Activated T-cell treated with anti-CD3 and anti-CD28 coated beads for 4 hours (primary cell): Measurements from ENCODE around the gene EEF2KMT.

Source experiments
- DNase-seq: peaks from one replicate; pipeline ENCODE4 v3.0.0-alpha.2; 2020

Gene EEF2KMT

DNA sequence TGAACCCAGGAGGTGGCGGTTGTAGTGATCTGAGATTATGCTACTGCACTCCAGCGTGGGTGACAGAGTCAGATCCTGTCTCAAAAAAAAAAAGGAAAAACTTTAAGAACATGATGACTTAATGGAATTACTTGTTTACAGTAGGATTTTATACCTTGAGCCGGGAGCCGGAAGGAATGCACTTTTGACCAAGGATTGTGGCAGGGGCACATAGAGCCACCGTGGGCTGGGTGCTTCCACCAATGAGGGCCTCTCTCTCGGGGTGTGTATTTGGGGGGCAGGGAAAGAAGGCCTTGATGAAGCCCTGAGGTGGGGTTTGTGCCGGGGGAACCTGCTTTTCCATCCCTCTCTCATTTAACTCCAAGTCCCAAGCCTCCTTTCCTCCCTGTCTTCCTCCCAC is 57.1 kb downstream of the EEF2KMT start:
- DNase-seq: no peak

DNA sequence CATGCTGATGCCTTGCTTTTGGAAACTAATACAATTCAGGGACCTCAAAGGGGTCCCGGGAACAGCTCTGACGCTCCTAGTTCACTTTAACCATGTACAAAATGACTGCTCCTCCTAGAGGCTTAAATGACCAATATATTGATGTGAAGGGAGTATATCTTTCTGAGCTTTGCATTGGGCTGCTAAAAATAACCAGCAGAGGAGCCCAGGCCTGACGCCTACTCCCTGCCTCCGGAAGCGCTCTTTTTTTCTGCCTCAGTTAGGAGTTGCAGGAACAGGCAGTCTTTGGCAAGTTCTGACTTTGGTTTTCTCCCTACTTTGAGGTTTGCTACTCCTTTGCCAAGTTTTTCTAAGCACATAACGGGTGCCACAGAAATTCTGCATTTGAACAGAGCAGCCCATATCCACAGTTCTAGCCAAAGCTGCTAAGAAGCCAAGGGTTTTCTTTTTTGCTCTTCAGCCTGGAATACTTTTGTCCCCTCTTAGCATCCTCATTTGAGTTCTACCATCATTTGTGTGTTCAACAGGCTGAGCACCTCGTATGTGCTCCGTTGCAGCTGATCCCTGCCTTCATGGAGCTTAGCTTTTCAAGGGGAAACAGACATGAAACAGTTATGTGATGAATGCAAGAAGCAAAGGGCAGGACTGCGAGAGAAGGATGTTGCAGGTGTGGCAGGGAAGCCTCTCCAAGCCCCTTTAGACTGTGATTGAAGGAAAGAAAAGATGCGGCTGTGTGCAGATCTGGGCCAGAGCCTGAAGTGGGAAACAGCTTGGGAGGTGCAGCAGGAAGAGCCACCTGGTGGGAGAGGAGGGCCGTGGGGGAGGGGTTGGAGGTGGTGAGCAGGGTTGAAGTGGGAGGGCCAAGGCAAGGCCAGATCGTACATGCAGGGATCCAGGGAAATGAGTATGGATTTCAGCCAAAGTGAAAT is 61.1 kb downstream of the EEF2KMT start:
- no peak for DNase-seq

DNA sequence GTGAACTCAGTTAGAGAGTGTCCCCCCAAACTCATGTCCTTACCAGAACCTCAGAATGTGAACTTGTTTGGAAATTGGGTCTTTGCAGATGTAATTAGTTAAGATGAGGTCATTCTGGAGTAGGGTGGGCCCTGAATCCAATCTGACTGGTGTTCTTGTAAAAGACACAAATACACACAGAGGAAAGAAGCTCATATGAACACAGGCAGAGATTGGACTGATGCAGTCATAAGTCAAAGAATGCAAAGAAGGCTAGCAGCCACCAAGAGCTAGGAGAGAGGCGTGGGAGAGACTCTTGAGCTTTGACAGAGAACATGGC is 61.7 kb downstream of the EEF2KMT start:
- DNase-seq: no peak
